Aorta (tissue), 5 donors: ENCODE measurements around the gene RNF5. TPM values are rescaled to one million over a fixed set of nuclear protein-coding genes. Genes with fewer than 3 reads are reported as not detected.
A peak's percentile ranks its signal among the peaks of the same experiment; 100 is the strongest.

Source experiments
- ATAC-seq: fragments of 200-7000 bp; cut with Tn5 transposase; one replicate; pipeline ENCODE4 v1.9.1; 2022; ENCODE audit warnings: moderate library complexity; ENCODE audit not compliant: low FRiP score
- DNase-seq, 2 donors: peaks; one replicate each; pipeline ENCODE4 v3.0.0-alpha.2; 2020
- H3K27ac ChIP-seq, 2 donors: one replicate each; pipeline ENCODE4 v1.5.1; 2013; ENCODE audit warnings: low read length in 2 of 2, mild to moderate bottlenecking in 2 of 2, moderate library complexity in 2 of 2, control low read depth in 1 of 2, inconsistent platforms in 1 of 2, low read depth in 1 of 2
- H3K27me3 ChIP-seq, 2 donors: one replicate each; pipeline ENCODE4 v1.6.1; 2013; ENCODE audit warnings: control low read depth in 1 of 2, low read length in 1 of 2, mild to moderate bottlenecking in 1 of 2, moderate library complexity in 1 of 2; ENCODE audit not compliant: insufficient read depth in 2 of 2, control insufficient read depth in 1 of 2
- H3K36me3 ChIP-seq, 2 donors: one replicate each; pipeline ENCODE4 v1.6.1; 2013; ENCODE audit warnings: control low read depth in 1 of 2, low read length in 1 of 2, mild to moderate bottlenecking in 1 of 2; ENCODE audit not compliant: insufficient read depth in 2 of 2, control insufficient read depth in 1 of 2
- H3K4me1 ChIP-seq, 2 donors: one replicate each; pipeline ENCODE4 v1.6.1; 2013; ENCODE audit warnings: low read length in 2 of 2, control low read depth in 1 of 2, mild to moderate bottlenecking in 1 of 2, moderate library complexity in 1 of 2; ENCODE audit not compliant: insufficient read depth in 2 of 2, control insufficient read depth in 1 of 2
- H3K4me3 ChIP-seq, 2 donors: one replicate each; pipeline ENCODE4 v1.5.1; 2013; ENCODE audit warnings: low read length in 2 of 2, control low read depth in 1 of 2, mild to moderate bottlenecking in 1 of 2
- H3K9me3 ChIP-seq: one replicate; pipeline ENCODE4 v1.6.1; 2013; ENCODE audit warnings: mild to moderate bottlenecking, low read length; ENCODE audit not compliant: control insufficient read depth
- whole genome bisulfite sequencing, 2 donors: extraction: QIAGEN DNeasy Blood & Tissue Kit; methylation state at CpG; one replicate each; pipeline ENCODE4 v1.1.7; 2013; 5-methylcytosine and 5-hydroxymethylcytosine counted together
- intact Hi-C, 2 donors: fragments of 100-400 bp; cut with DNase I; formaldehyde crosslinking; loops; one replicate each; pipeline versions ENCODE4 v1.14.2 to v1.15.0; 2022
- polyA plus RNA-seq, 2 donors: library from polyadenylated mRNA; stranded (reverse); fragments of 200-250 nt; gene quantifications; one replicate each; pipeline ENCODE4 v1.2.3, GENCODE V29; 2013
- total RNA-seq, 2 donors: library from RNA; stranded (reverse); fragmentation: NEBNext Ultra II Directional; extraction: Animal tissue kit (Norgen Biotek cat#: 25700); gene quantifications; one replicate each; pipeline ENCODE4 v1.2.1, GENCODE V29; 2021
- donor health status: healthy with polysubstance abuse.
- donor health status: Bipolar disorder and iron deficiency.
- donor health status: DM: no; HTN: no; CAD: no.
- donor health status: DM: no; HTN: no; CAD: no.
- donor health status: DM: yes; HTN: yes; CAD: no.

Gene RNF5
- total and polyA plus RNA-seq, 4 donors: 35.0 to 109 (median 54.3) TPM

- Histone ChIP-seq H3K9me3 (no peaks in the 10 kb centered on the region), H3K27me3 (no peaks in the 10 kb centered on the region), H3K27ac (no peak overlapping the region), H3K36me3 (no peaks in the 10 kb centered on the region), H3K4me3 (no peak overlapping the region), H3K4me1 (no peaks in the 10 kb centered on the region)
- intact Hi-C loops: no loop called here
- ATAC-seq: no peak
- DNase-seq: peak in 1 of 2 donors; percentile 14
- WGBS, 2 donors: 87% methylated on average over 10 of the region's 10 CpGs
These were observed 38.1 kb downstream of the RNF5 start for GRCh38 chr6:32216285-32216684.

GRCh38 chr6:32216998-32217397 is 38.8 kb downstream of the RNF5 start:
- 91 to 94% methylated on average over 11 of the region's 11 CpGs for WGBS, 2 donors
- H3K27ac ChIP-seq: no peak overlapping the region
- H3K4me1 ChIP-seq: no peaks in the 10 kb centered on the region
- intact Hi-C loops: no loop called here
- no peaks in the 10 kb centered on the region for H3K36me3 ChIP-seq
- no peak for ATAC-seq
- no peaks in the 10 kb centered on the region for H3K9me3 ChIP-seq
- no peaks in the 10 kb centered on the region for H3K27me3 ChIP-seq
- no peak overlapping the region for H3K4me3 ChIP-seq
- DNase-seq: no peak

- Histone ChIP-seq H3K27me3 (no peaks in the 10 kb centered on the region), H3K36me3 (no peaks in the 10 kb centered on the region), H3K9me3 (no peaks in the 10 kb centered on the region), H3K4me3 (no peak overlapping the region), H3K4me1 (no peaks in the 10 kb centered on the region), H3K27ac (no peak overlapping the region)
- 80 to 85% methylated on average over 7 of the region's 7 CpGs for WGBS, 2 donors
- no peak for ATAC-seq
- no peak for DNase-seq
- intact Hi-C loops: no loop called here
These were observed 40.0 kb downstream of the RNF5 start for GRCh38 chr6:32218167-32218566.

- Histone ChIP-seq H3K9me3 (no peaks in the 10 kb centered on the region), H3K27ac (no peak overlapping the region), H3K36me3 (no peaks in the 10 kb centered on the region), H3K4me1 (no peaks in the 10 kb centered on the region), H3K4me3 (no peak overlapping the region), H3K27me3 (no peaks in the 10 kb centered on the region)
- WGBS, 2 donors: 72 to 77% methylated on average over 4 of the region's 4 CpGs
- ATAC-seq: no peak
- intact Hi-C loops: no loop called here
- DNase-seq: no peak
These were observed 41.8 kb downstream of the RNF5 start for GRCh38 chr6:32220021-32220420.

- intact Hi-C loops: no loop called here
- 86 to 91% methylated on average over 5 to 8 of the region's 8 CpGs for WGBS, 2 donors
- Histone ChIP-seq H3K27me3 (no peaks in the 10 kb centered on the region), H3K4me3 (no peak overlapping the region), H3K4me1 (no peaks in the 10 kb centered on the region), H3K9me3 (no peaks in the 10 kb centered on the region), H3K27ac (no peak overlapping the region), H3K36me3 (no peaks in the 10 kb centered on the region)
- DNase-seq (no peak), ATAC-seq (no peak)
These were observed 44.4 kb downstream of the RNF5 start for GRCh38 chr6:32222333-32223230.

GRCh38 chr6:32223258-32224235 is 45.3 kb downstream of the RNF5 start, which contains the start of gene NOTCH4:
Gene NOTCH4 (minus strand): TSS chr6:32224067. CDS start chr6:32223928, 139 bp downstream.
- 54 to 55% methylated on average over 20 of the region's 20 CpGs for WGBS, 2 donors
- Histone ChIP-seq H3K4me3 (no peak within 1 kb of the TSS), H3K27ac (no peak within 1 kb of the TSS), H3K27me3 (no peaks in the 10 kb centered on the region), H3K9me3 (no peaks in the 10 kb centered on the region), H3K36me3 (no peaks in the 10 kb centered on the region), H3K4me1 (no peaks in the 10 kb centered on the region)
- ATAC-seq (no peak), DNase-seq (no peak)
- intact Hi-C loops: no loop called here

- 67 to 75% methylated on average over 2 of the region's 2 CpGs for WGBS, 2 donors
- Histone ChIP-seq H3K27ac (no peak overlapping the region), H3K4me1 (no peaks in the 10 kb centered on the region), H3K27me3 (no peaks in the 10 kb centered on the region), H3K9me3 (no peaks in the 10 kb centered on the region), H3K36me3 (no peaks in the 10 kb centered on the region), H3K4me3 (no peak overlapping the region)
- DNase-seq (no peak), ATAC-seq (no peak)
- intact Hi-C loops: no loop called here
These were observed 46.5 kb downstream of the RNF5 start for GRCh38 chr6:32224696-32225095.

GRCh38 chr6:32226434-32226833 is 48.2 kb downstream of the RNF5 start:
- Histone ChIP-seq H3K9me3 (no peaks in the 10 kb centered on the region), H3K36me3 (peaks cover 0 to 3% of the 10 kb centered on the region in 2 donors), H3K4me1 (no peaks in the 10 kb centered on the region), H3K4me3 (no peak overlapping the region), H3K27me3 (no peaks in the 10 kb centered on the region), H3K27ac (no peak overlapping the region)
- 93 to 96% methylated on average over 7 of the region's 7 CpGs for WGBS, 2 donors
- DNase-seq (no peak), ATAC-seq (no peak)
- intact Hi-C loops: no loop called here
